ENCODE data around the gene ITGA5.

ITGA5 gene

GRCh38 chr12:54393207-54393609 is 25.9 kb downstream of the ITGA5 start:
- H3K36me3 ChIP-seq (ENCODE audit: control insufficient read depth in 1 of 2, insufficient read depth in 2 of 2, low read length in 2 of 2) = peaks cover 31 to 41% of the 10 kb centered on the region in 2 donors

GRCh38 chr12:54392485-54393206 is 26.4 kb downstream of the ITGA5 start:
- Histone ChIP-seq H3K4me3 (ENCODE audit: low read depth in 1 of 2, low read length in 2 of 2) (no peak overlapping the region), H3K4me1 (ENCODE audit: control insufficient read depth in 1 of 2, insufficient read depth in 2 of 2, low read length in 2 of 2) (peaks cover 3 to 19% of the 10 kb centered on the region in 2 donors), H3K27me3 (ENCODE audit: low read depth, low read length) (no peaks in the 10 kb centered on the region), H3K27ac (ENCODE audit: low read length) (no peak overlapping the region), H3K9me3 (ENCODE audit: control insufficient read depth in 1 of 2, low read length in 2 of 2) (no peaks in the 10 kb centered on the region), H3K36me3 (ENCODE audit: control insufficient read depth in 1 of 2, insufficient read depth in 2 of 2, low read length in 2 of 2) (peaks cover 25 to 35% of the 10 kb centered on the region in 2 donors)

More at GRCh38 chr12:54393207-54393609, 25.9 kb downstream of the ITGA5 start:
- Histone ChIP-seq H3K4me1 (ENCODE audit: control insufficient read depth in 1 of 2, insufficient read depth in 2 of 2, low read length in 2 of 2) (peaks cover 0 to 19% of the 10 kb centered on the region in 2 donors), H3K27me3 (ENCODE audit: low read depth, low read length) (no peaks in the 10 kb centered on the region), H3K4me3 (ENCODE audit: low read depth in 1 of 2, low read length in 2 of 2) (no peak overlapping the region), H3K27ac (ENCODE audit: low read length) (no peak overlapping the region), H3K9me3 (ENCODE audit: control insufficient read depth in 1 of 2, low read length in 2 of 2) (no peaks in the 10 kb centered on the region)

GRCh38 chr12:54390668-54391551 is 28.2 kb downstream of the ITGA5 start:
- no peaks in the 10 kb centered on the region for H3K27me3 ChIP-seq (ENCODE audit: low read depth, low read length)
- H3K27ac ChIP-seq (ENCODE audit: low read length) = no peak overlapping the region
- H3K4me3 ChIP-seq (ENCODE audit: low read depth in 1 of 2, low read length in 2 of 2) = peak overlapping the region in 1 of 2 donors; percentile 47
- peaks cover 9 to 18% of the 10 kb centered on the region in 2 donors for H3K36me3 ChIP-seq (ENCODE audit: control insufficient read depth in 1 of 2, insufficient read depth in 2 of 2, low read length in 2 of 2)
- H3K9me3 ChIP-seq (ENCODE audit: control insufficient read depth in 1 of 2, low read length in 2 of 2) = no peaks in the 10 kb centered on the region
- H3K4me1 ChIP-seq (ENCODE audit: control insufficient read depth in 1 of 2, insufficient read depth in 2 of 2, low read length in 2 of 2) = peaks cover 6 to 17% of the 10 kb centered on the region in 2 donors

- no peak overlapping the region for H3K4me3 ChIP-seq (ENCODE audit: low read depth in 1 of 2, low read length in 2 of 2)
- peaks cover 5 to 11% of the 10 kb centered on the region in 2 donors for H3K36me3 ChIP-seq (ENCODE audit: control insufficient read depth in 1 of 2, insufficient read depth in 2 of 2, low read length in 2 of 2)
- H3K27ac ChIP-seq (ENCODE audit: low read length) = no peak overlapping the region
- no peaks in the 10 kb centered on the region for H3K27me3 ChIP-seq (ENCODE audit: low read depth, low read length)
- H3K9me3 ChIP-seq (ENCODE audit: control insufficient read depth in 1 of 2, low read length in 2 of 2) = no peaks in the 10 kb centered on the region
- peaks cover 6 to 13% of the 10 kb centered on the region in 2 donors for H3K4me1 ChIP-seq (ENCODE audit: control insufficient read depth in 1 of 2, insufficient read depth in 2 of 2, low read length in 2 of 2)
These were observed 28.8 kb downstream of the ITGA5 start for GRCh38 chr12:54390176-54390667.

GRCh38 chr12:54389607-54390175 is 29.4 kb downstream of the ITGA5 start:
- Histone ChIP-seq H3K9me3 (ENCODE audit: control insufficient read depth in 1 of 2, low read length in 2 of 2) (no peaks in the 10 kb centered on the region), H3K4me3 (ENCODE audit: low read depth in 1 of 2, low read length in 2 of 2) (no peak overlapping the region), H3K27me3 (ENCODE audit: low read depth, low read length) (no peaks in the 10 kb centered on the region), H3K36me3 (ENCODE audit: control insufficient read depth in 1 of 2, insufficient read depth in 2 of 2, low read length in 2 of 2) (peaks cover 5 to 6% of the 10 kb centered on the region in 2 donors), H3K4me1 (ENCODE audit: control insufficient read depth in 1 of 2, insufficient read depth in 2 of 2, low read length in 2 of 2) (peaks cover 6 to 13% of the 10 kb centered on the region in 2 donors), H3K27ac (ENCODE audit: low read length) (no peak overlapping the region)

GRCh38 chr12:54389134-54389508 is 29.9 kb downstream of the ITGA5 start:
- Histone ChIP-seq H3K4me1 (ENCODE audit: control insufficient read depth in 1 of 2, insufficient read depth in 2 of 2, low read length in 2 of 2) (peaks cover 6 to 13% of the 10 kb centered on the region in 2 donors), H3K9me3 (ENCODE audit: control insufficient read depth in 1 of 2, low read length in 2 of 2) (no peaks in the 10 kb centered on the region), H3K36me3 (ENCODE audit: control insufficient read depth in 1 of 2, insufficient read depth in 2 of 2, low read length in 2 of 2) (peaks cover 5% of the 10 kb centered on the region in 2 donors), H3K27me3 (ENCODE audit: low read depth, low read length) (no peaks in the 10 kb centered on the region), H3K27ac (ENCODE audit: low read length) (no peak overlapping the region), H3K4me3 (ENCODE audit: low read depth in 1 of 2, low read length in 2 of 2) (no peak overlapping the region)

- H3K4me1 ChIP-seq (ENCODE audit: control insufficient read depth in 1 of 2, insufficient read depth in 2 of 2, low read length in 2 of 2) = peaks cover 6 to 13% of the 10 kb centered on the region in 2 donors
- H3K36me3 ChIP-seq (ENCODE audit: control insufficient read depth in 1 of 2, insufficient read depth in 2 of 2, low read length in 2 of 2) = peaks cover 0 to 5% of the 10 kb centered on the region in 2 donors
- H3K27ac ChIP-seq (ENCODE audit: low read length) = no peak overlapping the region
- H3K9me3 ChIP-seq (ENCODE audit: control insufficient read depth in 1 of 2, low read length in 2 of 2) = no peaks in the 10 kb centered on the region
- H3K27me3 ChIP-seq (ENCODE audit: low read depth, low read length) = no peaks in the 10 kb centered on the region
- H3K4me3 ChIP-seq (ENCODE audit: low read depth in 1 of 2, low read length in 2 of 2) = no peak overlapping the region
These were observed 30.6 kb downstream of the ITGA5 start for GRCh38 chr12:54388237-54389133.

GRCh38 chr12:54387114-54387467 is 32.0 kb downstream of the ITGA5 start:
- H3K27me3 ChIP-seq (ENCODE audit: low read depth, low read length) = no peaks in the 10 kb centered on the region
- H3K27ac ChIP-seq (ENCODE audit: low read length) = no peak overlapping the region
- H3K4me1 ChIP-seq (ENCODE audit: control insufficient read depth in 1 of 2, insufficient read depth in 2 of 2, low read length in 2 of 2) = peaks cover 6% of the 10 kb centered on the region in 2 donors
- no peaks in the 10 kb centered on the region for H3K9me3 ChIP-seq (ENCODE audit: control insufficient read depth in 1 of 2, low read length in 2 of 2)
- no peaks in the 10 kb centered on the region for H3K36me3 ChIP-seq (ENCODE audit: control insufficient read depth in 1 of 2, insufficient read depth in 2 of 2, low read length in 2 of 2)
- H3K4me3 ChIP-seq (ENCODE audit: low read depth in 1 of 2, low read length in 2 of 2) = no peak overlapping the region

- no peaks in the 10 kb centered on the region for H3K27me3 ChIP-seq (ENCODE audit: low read depth, low read length)
- no peaks in the 10 kb centered on the region for H3K36me3 ChIP-seq (ENCODE audit: control insufficient read depth in 1 of 2, insufficient read depth in 2 of 2, low read length in 2 of 2)
- H3K9me3 ChIP-seq (ENCODE audit: control insufficient read depth in 1 of 2, low read length in 2 of 2) = no peaks in the 10 kb centered on the region
- no peak overlapping the region for H3K4me3 ChIP-seq (ENCODE audit: low read depth in 1 of 2, low read length in 2 of 2)
- no peak overlapping the region for H3K27ac ChIP-seq (ENCODE audit: low read length)
- peaks cover 3 to 6% of the 10 kb centered on the region in 2 donors for H3K4me1 ChIP-seq (ENCODE audit: control insufficient read depth in 1 of 2, insufficient read depth in 2 of 2, low read length in 2 of 2)
These were observed 32.5 kb downstream of the ITGA5 start for GRCh38 chr12:54386403-54387113.

GRCh38 chr12:54385251-54385914 is 33.7 kb downstream of the ITGA5 start:
- Histone ChIP-seq H3K36me3 (ENCODE audit: control insufficient read depth in 1 of 2, insufficient read depth in 2 of 2, low read length in 2 of 2) (no peaks in the 10 kb centered on the region), H3K4me3 (ENCODE audit: low read depth in 1 of 2, low read length in 2 of 2) (no peak overlapping the region), H3K9me3 (ENCODE audit: control insufficient read depth in 1 of 2, low read length in 2 of 2) (no peaks in the 10 kb centered on the region), H3K4me1 (ENCODE audit: control insufficient read depth in 1 of 2, insufficient read depth in 2 of 2, low read length in 2 of 2) (peaks cover 0 to 6% of the 10 kb centered on the region in 2 donors), H3K27me3 (ENCODE audit: low read depth, low read length) (no peaks in the 10 kb centered on the region), H3K27ac (ENCODE audit: low read length) (peak overlapping the region; percentile 67)
